Measurements from ENCODE around the gene TREH.
"Not testable (repeated sequence)": the region's sequence is repeated elsewhere in the genome, so short reads cannot be mapped to it uniquely, and the experiment has no call there.

The TREH gene

GRCh38 chr11:118682372-118682771 lies 2.9 kb upstream of the TREH start:
- H3K9me3 ChIP-seq, result no peaks in the 10 kb centered on the region
- no peaks in the 10 kb centered on the region for H3K36me3 ChIP-seq
- no peak overlapping the region for H3K4me3 ChIP-seq (ENCODE audit: low read depth, low read length)
- DNase-seq, result no peak
- no peaks in the 10 kb centered on the region for H3K4me1 ChIP-seq
- no peaks in the 10 kb centered on the region for H3K27me3 ChIP-seq
- TF ChIP-seq CTCF (IDR thresholded peaks at IDR 0.05; ENCODE audit: low read depth, low read length), result no peak

- H3K27me3 ChIP-seq; H3K4me1 ChIP-seq; H3K9me3 ChIP-seq; H3K4me3 ChIP-seq (ENCODE audit: low read depth, low read length); DNase-seq; H3K36me3 ChIP-seq: not testable (repeated sequence)
- TF ChIP-seq CTCF (IDR thresholded peaks at IDR 0.05; ENCODE audit: low read depth, low read length), result peak; percentile 38
Observed at GRCh38 chr11:118678908-118679307, 542 bp downstream of the TREH start.

GRCh38 chr11:118677977-118678376 lies 1.5 kb downstream of the TREH start:
- H3K9me3 ChIP-seq, result peaks cover 5% of the 10 kb centered on the region; the same call in 1 of the 2 replicates
- no peak for TF ChIP-seq CTCF (IDR thresholded peaks at IDR 0.05; ENCODE audit: low read depth, low read length)
- H3K4me3 ChIP-seq (ENCODE audit: low read depth, low read length), result no peak overlapping the region
- no peaks in the 10 kb centered on the region for H3K4me1 ChIP-seq
- no peaks in the 10 kb centered on the region for H3K27me3 ChIP-seq
- H3K36me3 ChIP-seq, result no peaks in the 10 kb centered on the region
- no peak for DNase-seq

GRCh38 chr11:118674082-118674435 lies 5.4 kb downstream of the TREH start:
- no peaks in the 10 kb centered on the region for H3K36me3 ChIP-seq
- H3K27me3 ChIP-seq, result no peaks in the 10 kb centered on the region
- no peak for TF ChIP-seq CTCF (IDR thresholded peaks at IDR 0.05; ENCODE audit: low read depth, low read length)
- peaks cover 5% of the 10 kb centered on the region; the same call in 1 of the 2 replicates for H3K9me3 ChIP-seq
- DNase-seq, result no peak
- H3K4me1 ChIP-seq, result no peaks in the 10 kb centered on the region
- H3K4me3 ChIP-seq (ENCODE audit: low read depth, low read length), result no peak overlapping the region

GRCh38 chr11:118673361-118674081 lies 5.9 kb downstream of the TREH start:
- peaks cover 5% of the 10 kb centered on the region; the same call in 1 of the 2 replicates for H3K9me3 ChIP-seq
- no peaks in the 10 kb centered on the region for H3K27me3 ChIP-seq
- no peak for TF ChIP-seq CTCF (IDR thresholded peaks at IDR 0.05; ENCODE audit: low read depth, low read length)
- no peak overlapping the region for H3K4me3 ChIP-seq (ENCODE audit: low read depth, low read length)
- H3K4me1 ChIP-seq, result no peaks in the 10 kb centered on the region
- no peaks in the 10 kb centered on the region for H3K36me3 ChIP-seq
- DNase-seq, result no peak

GRCh38 chr11:118672846-118673245 lies 6.6 kb downstream of the TREH start:
- Histone ChIP-seq H3K9me3 (peaks cover 5% of the 10 kb centered on the region; the same call in 1 of the 2 replicates), H3K4me3 (ENCODE audit: low read depth, low read length) (no peak overlapping the region), H3K36me3 (no peaks in the 10 kb centered on the region), H3K27me3 (no peaks in the 10 kb centered on the region), H3K4me1 (no peaks in the 10 kb centered on the region)
- DNase-seq, result no peak
- TF ChIP-seq CTCF (IDR thresholded peaks at IDR 0.05; ENCODE audit: low read depth, low read length), result 0 out of 2 replicates have a peak, but pooled peaks have one; percentile 7
